WERI-Rb-1 (cell line): ENCODE results near the gene ZNF366.

ENCODE experiments used
- DNase-seq: peaks from one replicate; pipeline ENCODE4 v3.0.0-alpha.2; 2020
- H3K27ac ChIP-seq: fragments of 250-450 bp; sonication (Bioruptor Pico); 2 replicates; pipeline ENCODE4 v1.5.1; 2020; ENCODE audit warnings: mild to moderate bottlenecking, moderate library complexity
- H3K27me3 ChIP-seq: fragments of 250-450 bp; sonication (Bioruptor Pico); 2 replicates; pipeline ENCODE4 v1.5.1; 2021; ENCODE audit warnings: mild to moderate bottlenecking, low read depth, moderate library complexity; ENCODE audit not compliant: insufficient read depth, severe bottlenecking
- H3K36me3 ChIP-seq: fragments of 250-450 bp; sonication (Bioruptor Pico); 2 replicates; pipeline ENCODE4 v1.5.1; 2020; ENCODE audit warnings: mild to moderate bottlenecking, moderate library complexity
- H3K4me3 ChIP-seq: 2 replicates; pipeline ENCODE4 v1.5.1; 2011; ENCODE audit warnings: low read depth, mild to moderate bottlenecking, control low read depth, low read length
- H3K9me3 ChIP-seq: fragments of 250-450 bp; sonication (Bioruptor Pico); 2 replicates; pipeline ENCODE4 v1.5.1; 2021; ENCODE audit warnings: mild to moderate bottlenecking, moderate library complexity; ENCODE audit not compliant: severe bottlenecking
- TF ChIP-seq, protein P1 (sequence below): IDR thresholded peaks from 2 replicates; pipeline ENCODE4 v1.5.1; 2011; ENCODE audit warnings: low read depth, mild to moderate bottlenecking, control low read depth, inconsistent platforms, low read length

Gene ZNF366

DNA sequence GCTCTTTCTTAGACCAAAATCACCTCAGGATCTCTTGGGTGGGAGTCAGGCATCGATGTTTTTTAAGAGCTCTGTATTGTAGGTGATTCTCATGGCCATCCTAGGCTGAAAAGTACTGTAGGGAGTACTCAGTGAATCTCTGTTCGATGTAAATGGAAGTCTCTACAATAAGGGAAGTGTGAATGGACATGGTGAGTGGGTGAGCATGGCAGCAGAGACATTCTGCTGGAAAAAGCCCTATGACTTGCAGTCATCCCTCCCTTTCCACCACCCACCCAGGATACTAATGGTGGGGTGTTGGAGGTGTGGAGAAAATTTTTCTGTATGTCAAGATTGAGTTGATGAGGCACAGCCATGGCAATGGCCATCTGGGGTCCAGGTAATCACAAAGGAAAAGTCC lies 30.9 kb downstream of the ZNF366 start:
- Histone ChIP-seq H3K36me3 (no peaks in the 10 kb centered on the region), H3K4me3 (no peak overlapping the region), H3K27me3 (no peaks in the 10 kb centered on the region), H3K27ac (no peak overlapping the region), H3K9me3 (no peaks in the 10 kb centered on the region)
- DNase-seq = no peak
- TF ChIP-seq, protein P1, sequence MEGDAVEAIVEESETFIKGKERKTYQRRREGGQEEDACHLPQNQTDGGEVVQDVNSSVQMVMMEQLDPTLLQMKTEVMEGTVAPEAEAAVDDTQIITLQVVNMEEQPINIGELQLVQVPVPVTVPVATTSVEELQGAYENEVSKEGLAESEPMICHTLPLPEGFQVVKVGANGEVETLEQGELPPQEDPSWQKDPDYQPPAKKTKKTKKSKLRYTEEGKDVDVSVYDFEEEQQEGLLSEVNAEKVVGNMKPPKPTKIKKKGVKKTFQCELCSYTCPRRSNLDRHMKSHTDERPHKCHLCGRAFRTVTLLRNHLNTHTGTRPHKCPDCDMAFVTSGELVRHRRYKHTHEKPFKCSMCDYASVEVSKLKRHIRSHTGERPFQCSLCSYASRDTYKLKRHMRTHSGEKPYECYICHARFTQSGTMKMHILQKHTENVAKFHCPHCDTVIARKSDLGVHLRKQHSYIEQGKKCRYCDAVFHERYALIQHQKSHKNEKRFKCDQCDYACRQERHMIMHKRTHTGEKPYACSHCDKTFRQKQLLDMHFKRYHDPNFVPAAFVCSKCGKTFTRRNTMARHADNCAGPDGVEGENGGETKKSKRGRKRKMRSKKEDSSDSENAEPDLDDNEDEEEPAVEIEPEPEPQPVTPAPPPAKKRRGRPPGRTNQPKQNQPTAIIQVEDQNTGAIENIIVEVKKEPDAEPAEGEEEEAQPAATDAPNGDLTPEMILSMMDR = no peak

DNA sequence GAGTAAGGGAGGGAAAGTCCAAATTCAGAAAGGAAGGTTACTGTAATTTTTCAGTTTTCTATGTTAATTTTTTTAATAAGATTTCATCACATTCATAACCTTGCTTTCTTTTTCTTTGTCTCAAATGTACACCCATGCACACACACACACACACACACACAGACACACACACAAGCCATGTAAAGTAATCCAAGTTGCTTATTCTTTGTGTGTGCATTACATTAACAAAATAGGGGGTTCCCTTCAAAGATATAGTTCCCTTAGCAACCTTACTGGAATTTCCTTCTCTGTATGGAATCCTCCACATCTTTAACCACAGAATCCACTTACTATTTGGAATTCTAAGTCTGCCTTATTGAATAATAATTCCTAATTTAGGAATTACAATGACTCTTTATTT lies 32.7 kb downstream of the ZNF366 start:
- H3K27ac ChIP-seq = no peak overlapping the region
- no peaks in the 10 kb centered on the region for H3K27me3 ChIP-seq
- no peaks in the 10 kb centered on the region for H3K36me3 ChIP-seq
- no peak for DNase-seq
- H3K4me3 ChIP-seq = no peak overlapping the region
- TF ChIP-seq, protein P1 = no peak
- H3K9me3 ChIP-seq = no peaks in the 10 kb centered on the region

DNA sequence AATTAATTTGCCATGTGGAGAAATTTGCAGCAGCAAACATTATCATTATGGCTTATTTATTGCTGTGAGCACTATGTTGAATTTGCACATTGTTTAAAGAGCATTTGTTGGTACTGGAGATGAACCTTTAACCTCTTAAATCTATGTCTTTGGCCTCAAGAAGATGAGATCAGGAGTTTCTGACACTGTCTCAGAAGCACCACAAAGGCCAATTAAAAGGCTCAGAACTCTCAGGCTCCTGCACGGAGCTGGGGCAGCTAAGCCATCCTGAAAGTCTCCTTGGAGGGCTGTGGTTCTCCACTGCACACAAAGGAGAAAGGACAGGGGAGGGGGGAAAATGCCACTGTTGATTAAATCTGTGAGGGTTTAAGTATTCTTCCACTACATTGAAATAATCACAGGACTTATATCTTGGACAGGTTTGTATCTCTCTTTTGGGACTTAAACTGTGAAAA lies 33.1 kb downstream of the ZNF366 start:
- no peak for DNase-seq
- Histone ChIP-seq H3K27me3 (no peaks in the 10 kb centered on the region), H3K9me3 (no peaks in the 10 kb centered on the region), H3K36me3 (no peaks in the 10 kb centered on the region), H3K4me3 (no peak overlapping the region), H3K27ac (no peak overlapping the region)
- TF ChIP-seq, protein P1 = no peak

DNA sequence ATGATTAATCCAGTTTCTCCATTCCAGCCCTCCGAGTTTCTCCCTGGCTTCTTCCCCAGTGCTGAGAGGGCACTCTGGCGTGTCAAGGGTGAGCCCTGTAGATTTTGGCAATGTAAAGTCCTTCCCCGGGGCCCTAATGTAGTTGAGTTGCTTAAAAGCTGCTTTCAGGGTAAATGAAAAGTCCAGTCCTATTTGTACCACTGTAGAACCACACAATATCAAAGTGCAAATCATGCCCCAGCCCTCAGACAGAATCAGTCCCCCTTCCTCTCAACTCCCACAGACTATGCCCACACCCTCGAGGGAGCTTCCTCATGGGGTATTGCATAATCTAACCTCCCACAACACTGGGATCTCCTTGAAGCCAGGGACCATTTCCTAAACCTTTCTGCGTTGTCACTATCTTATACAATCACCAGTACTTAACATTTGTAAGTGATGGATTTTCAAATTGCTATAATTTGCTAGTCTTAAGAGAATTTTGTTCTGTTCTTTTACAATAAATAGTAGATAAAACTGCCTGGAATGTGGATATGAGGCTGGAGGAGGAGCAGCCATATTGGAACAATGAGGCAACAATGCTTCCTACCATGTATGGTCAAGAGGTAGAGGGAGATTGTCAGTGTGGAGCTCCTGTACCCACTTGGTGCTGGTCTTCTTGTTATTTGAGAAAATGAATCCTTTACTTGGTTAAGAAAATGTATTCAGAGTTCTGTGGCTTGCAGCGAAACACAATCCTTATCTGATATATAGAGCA lies 34.4 kb downstream of the ZNF366 start:
- H3K27ac ChIP-seq = no peak overlapping the region
- H3K9me3 ChIP-seq = no peaks in the 10 kb centered on the region
- H3K4me3 ChIP-seq = no peak overlapping the region
- no peaks in the 10 kb centered on the region for H3K27me3 ChIP-seq
- H3K36me3 ChIP-seq = no peaks in the 10 kb centered on the region
- DNase-seq = no peak
- TF ChIP-seq, protein P1 = no peak

DNA sequence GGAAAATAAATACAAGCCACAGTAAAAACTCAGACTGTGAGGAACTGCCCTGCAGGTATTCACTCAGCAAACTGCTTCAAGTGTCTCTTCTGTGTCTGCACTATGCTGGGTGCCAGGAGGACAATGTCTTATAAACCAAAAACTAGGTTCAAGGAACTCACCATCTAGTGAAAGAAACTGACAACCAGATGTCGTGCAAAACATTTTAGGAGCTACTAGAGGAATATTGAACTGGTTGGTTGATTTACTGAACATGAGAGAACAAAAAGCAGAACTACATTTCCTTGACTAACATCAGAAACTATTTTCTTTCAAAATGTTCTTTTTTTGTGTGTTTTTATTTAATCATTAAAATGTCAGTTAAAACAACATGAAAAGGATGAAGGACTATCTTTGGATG lies 35.2 kb downstream of the ZNF366 start:
- H3K4me3 ChIP-seq = no peak overlapping the region
- no peaks in the 10 kb centered on the region for H3K27me3 ChIP-seq
- TF ChIP-seq, protein P1 = no peak
- no peaks in the 10 kb centered on the region for H3K36me3 ChIP-seq
- H3K9me3 ChIP-seq = no peaks in the 10 kb centered on the region
- H3K27ac ChIP-seq = no peak overlapping the region
- DNase-seq = no peak

DNA sequence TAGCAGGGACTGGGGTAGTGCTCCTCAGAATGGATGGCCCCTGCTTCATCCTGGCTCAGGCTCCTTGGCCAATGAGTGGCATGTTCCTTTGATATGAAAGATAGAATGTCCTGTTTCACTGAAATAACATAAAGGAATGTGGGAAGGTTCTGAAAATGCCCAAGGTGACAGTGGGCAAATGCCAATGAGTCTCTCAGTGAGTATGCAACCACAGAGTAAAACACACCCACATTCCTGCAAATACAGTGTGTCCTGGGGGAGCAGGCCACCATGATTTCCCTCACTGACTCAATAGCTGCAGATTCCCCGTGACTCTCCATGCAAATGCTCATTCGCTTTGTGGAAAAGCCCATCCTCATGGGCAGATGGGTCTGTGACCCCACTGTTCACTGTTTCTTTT lies 36.4 kb downstream of the ZNF366 start:
- Histone ChIP-seq H3K9me3 (no peaks in the 10 kb centered on the region), H3K4me3 (no peak overlapping the region), H3K27me3 (no peaks in the 10 kb centered on the region), H3K36me3 (no peaks in the 10 kb centered on the region), H3K27ac (no peak overlapping the region)
- TF ChIP-seq, protein P1 = no peak
- DNase-seq = no peak
